GM10266 (cell line): ENCODE data around the gene DDX54.

ENCODE experiments used
- DNase-seq: peaks from one replicate; pipeline ENCODE4 v3.0.0; 2012; ENCODE audit errors: extremely low spot score
- CTCF ChIP-seq: IDR thresholded peaks from 2 replicates; pipeline ENCODE4 v1.5.1; 2012; ENCODE audit warnings: mild to moderate bottlenecking, low read depth; ENCODE audit not compliant: control insufficient read depth, insufficient read depth; ENCODE audit errors: missing control alignments

The DDX54 gene

GRCh38 chr12:113114447-113115178 lies 70.7 kb downstream of the DDX54 start:
- no peak for TF ChIP-seq CTCF
- no peak for DNase-seq

GRCh38 chr12:113113397-113113796 lies 71.9 kb downstream of the DDX54 start:
- DNase-seq, result no peak
- TF ChIP-seq CTCF, result no peak

GRCh38 chr12:113112043-113112899 lies 73.0 kb downstream of the DDX54 start:
- no peak for TF ChIP-seq CTCF
- DNase-seq, result no peak

GRCh38 chr12:113111247-113111646 lies 74.0 kb downstream of the DDX54 start:
- DNase-seq, result no peak
- TF ChIP-seq CTCF, result no peak

- DNase-seq, result no peak
- TF ChIP-seq CTCF, result no peak
These were observed 75.2 kb downstream of the DDX54 start for GRCh38 chr12:113109872-113110599.

- DNase-seq, result no peak
- no peak for TF ChIP-seq CTCF
These were observed 75.9 kb downstream of the DDX54 start for GRCh38 chr12:113109360-113109759.

- DNase-seq, result no peak
- TF ChIP-seq CTCF, result no peak
These were observed 77.0 kb downstream of the DDX54 start for GRCh38 chr12:113108308-113108707.
